Activated B cell treated with CpG ODN at 0.5 μM for 24 hours (primary cell): ENCODE results near the gene CTIF. TPM values are rescaled to one million over a fixed set of nuclear protein-coding genes. Genes with fewer than 3 reads are reported as not detected.

Experiments
- ATAC-seq: fragments of 200-7000 bp; cut with Tn5 transposase; one replicate; pipeline ENCODE4 v1.10.0; 2021; ENCODE audit warnings: low read depth, mild to moderate bottlenecking, moderate library complexity
- CTCF ChIA-PET: fragments of 350-600 bp; sonication (Branson Sonifier 250); formaldehyde crosslinking; loops from one replicate; lab custom pipeline; 2021; ENCODE audit warnings: antibody characterized with exemption; lab: Charles Lee
- POLR2A ChIA-PET: fragments of 350-600 bp; sonication (Branson Sonifier 250); formaldehyde crosslinking; loops from one replicate; lab custom pipeline; 2021; ENCODE audit warnings: antibody characterized with exemption; lab: Charles Lee
- DNase-seq: peaks from one replicate; pipeline ENCODE4 v3.0.0; 2022
- H3K27ac Mint-ChIP-seq: one replicate; pipeline ENCODE4 v1.8.0; 2020; ENCODE audit warnings: mixed read lengths
- H3K27me3 Mint-ChIP-seq: one replicate; pipeline ENCODE4 v1.8.0; 2021; ENCODE audit warnings: mixed read lengths
- H3K36me3 Mint-ChIP-seq: one replicate; pipeline ENCODE4 v1.8.0; 2021; ENCODE audit warnings: low read depth, mixed read lengths
- H3K4me1 Mint-ChIP-seq: one replicate; pipeline ENCODE4 v1.8.0; 2021; ENCODE audit warnings: mixed read lengths
- H3K4me3 Mint-ChIP-seq: one replicate; pipeline ENCODE4 v1.8.0; 2020; ENCODE audit warnings: mild to moderate bottlenecking, mixed read lengths
- H3K9me3 Mint-ChIP-seq: one replicate; pipeline ENCODE4 v1.8.0; 2020; ENCODE audit warnings: mixed read lengths
- CTCF ChIP-seq: fragments of 200-600 bp; IDR thresholded peaks from one replicate; pipeline ENCODE4 v1.8.0; 2022; ENCODE audit warnings: antibody characterized with exemption, mild to moderate bottlenecking
- intact Hi-C: fragments of 100-400 bp; cut with micrococcal nuclease; formaldehyde crosslinking; loops from one replicate; pipeline ENCODE4 v1.15.1; 2024
- total RNA-seq: library from RNA; stranded (reverse); gene quantifications from 2 replicates; pipeline ENCODE4 v1.2.3, GENCODE V29; 2022

Gene CTIF
- total RNA-seq, 1 donor from 2014 or later, result 9.3 TPM

GRCh38 chr18:48813321-48813720 lies 274.5 kb downstream of the CTIF start:
- Mint-ChIP-seq H3K36me3 (no peaks in the 10 kb centered on the region), H3K27ac (no peak overlapping the region), H3K4me1 (peaks cover 39% of the 10 kb centered on the region), H3K9me3 (no peaks in the 10 kb centered on the region), H3K27me3 (no peaks in the 10 kb centered on the region), H3K4me3 (no peak overlapping the region)
- TF ChIP-seq CTCF, result no peak
- intact Hi-C loops, result no loop called here
- DNase-seq, result no peak
- POLR2A ChIA-PET, result interaction anchor here (0.6 kb wide), 1 partner anchor 619 kb away, joined by 3 read pairs; no protein-coding TSS in a partner anchor
- ATAC-seq, result no peak
- CTCF ChIA-PET, result no interaction called here

DNA sequence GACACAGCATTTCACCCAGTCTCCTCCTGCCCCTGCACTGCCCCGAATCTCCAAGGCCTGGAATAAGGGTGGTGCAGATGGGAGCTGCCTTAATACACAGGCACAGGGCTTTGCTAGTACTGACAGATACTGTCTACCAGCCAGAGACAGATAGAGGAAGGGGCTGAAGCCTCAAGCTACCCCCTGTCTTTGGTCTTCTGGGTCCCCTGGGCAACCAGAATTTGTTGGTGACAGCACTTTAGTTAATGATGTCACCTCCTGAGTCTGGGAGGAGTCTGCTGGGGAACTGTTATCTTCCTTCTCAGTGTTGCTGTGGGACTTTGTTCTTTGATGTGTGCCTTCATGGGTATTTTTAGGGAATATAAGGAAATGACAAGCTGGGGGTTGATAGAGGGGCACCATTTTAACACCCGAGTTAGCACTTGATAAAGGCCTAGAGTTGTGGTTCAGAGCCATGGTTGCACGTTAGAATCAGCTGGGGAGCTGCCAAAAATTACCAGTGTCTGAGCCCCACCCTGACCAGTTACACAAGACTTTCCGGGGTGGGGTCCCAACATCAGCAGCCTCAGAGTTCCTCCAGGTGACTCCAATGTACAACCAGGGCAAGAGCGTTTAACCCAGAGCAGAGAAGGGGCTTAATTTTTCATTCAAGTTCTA lies 275.1 kb downstream of the CTIF start:
- DNase-seq (peak; percentile 11), ATAC-seq (no peak)
- ChIA-PET POLR2A (no interaction called here), CTCF (no interaction called here)
- no peaks in the 10 kb centered on the region for H3K9me3 Mint-ChIP-seq
- H3K36me3 Mint-ChIP-seq, result no peaks in the 10 kb centered on the region
- H3K27ac Mint-ChIP-seq, result peak overlapping the region; percentile 21
- no peaks in the 10 kb centered on the region for H3K27me3 Mint-ChIP-seq
- intact Hi-C loops, result no loop called here
- TF ChIP-seq CTCF, result no peak
- H3K4me1 Mint-ChIP-seq, result peaks cover 39% of the 10 kb centered on the region
- H3K4me3 Mint-ChIP-seq, result no peak overlapping the region

DNA sequence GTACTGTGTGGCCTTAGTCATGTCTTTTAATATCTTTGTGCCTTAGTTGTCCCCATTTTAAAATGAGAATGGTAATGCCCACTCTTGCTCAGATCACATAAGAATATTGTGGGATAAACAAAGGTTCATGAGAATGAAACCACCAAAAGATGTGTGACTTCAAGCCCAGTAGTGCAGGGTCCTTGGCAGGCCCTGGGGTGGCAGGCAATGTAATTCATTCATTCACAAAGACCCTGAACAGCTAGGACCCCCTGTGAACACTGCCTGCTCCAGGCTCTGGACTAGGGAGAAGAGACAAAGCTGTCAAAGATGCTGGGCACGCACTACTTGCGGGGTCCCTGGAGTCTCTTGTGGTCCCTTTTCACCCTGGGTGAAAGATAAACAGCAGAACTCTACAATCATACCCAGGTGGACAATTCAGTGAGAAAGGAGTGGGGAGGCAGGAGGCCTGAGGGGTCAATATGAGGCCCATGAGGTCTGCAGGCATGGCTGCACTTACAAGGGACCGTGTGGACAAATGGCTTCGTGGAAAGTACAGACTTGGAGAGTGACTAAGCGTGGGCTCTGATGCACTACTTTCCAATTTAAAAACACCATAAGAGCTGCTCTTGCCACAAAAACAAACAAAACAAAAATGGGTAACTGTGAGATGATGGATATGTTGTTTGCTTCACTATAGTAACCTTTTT lies 275.8 kb downstream of the CTIF start:
- no peak overlapping the region for H3K27ac Mint-ChIP-seq
- ChIA-PET POLR2A (no interaction called here), CTCF (no interaction called here)
- H3K9me3 Mint-ChIP-seq, result no peaks in the 10 kb centered on the region
- no peaks in the 10 kb centered on the region for H3K27me3 Mint-ChIP-seq
- ATAC-seq (no peak), DNase-seq (peak; percentile 6)
- no peaks in the 10 kb centered on the region for H3K36me3 Mint-ChIP-seq
- intact Hi-C loops, result no loop called here
- no peak for TF ChIP-seq CTCF
- H3K4me1 Mint-ChIP-seq, result peaks cover 39% of the 10 kb centered on the region
- no peak overlapping the region for H3K4me3 Mint-ChIP-seq

- intact Hi-C loops, result no loop called here
- Mint-ChIP-seq H3K9me3 (no peaks in the 10 kb centered on the region), H3K36me3 (no peaks in the 10 kb centered on the region), H3K27ac (no peak overlapping the region), H3K4me3 (no peak overlapping the region), H3K27me3 (no peaks in the 10 kb centered on the region), H3K4me1 (peaks cover 40% of the 10 kb centered on the region)
- ChIA-PET POLR2A (no interaction called here), CTCF (no interaction called here)
- DNase-seq, result no peak
- TF ChIP-seq CTCF, result no peak
- ATAC-seq, result no peak
Observed at GRCh38 chr18:48815179-48815515, 276.3 kb downstream of the CTIF start.

GRCh38 chr18:48815581-48816324 lies 276.9 kb downstream of the CTIF start:
- Mint-ChIP-seq H3K4me1 (peaks cover 45% of the 10 kb centered on the region), H3K27ac (no peak overlapping the region), H3K36me3 (no peaks in the 10 kb centered on the region), H3K4me3 (no peak overlapping the region), H3K27me3 (no peaks in the 10 kb centered on the region), H3K9me3 (no peaks in the 10 kb centered on the region)
- CTCF ChIA-PET, result interaction anchor here (0.8 kb wide), 1 partner anchor 14 kb away, joined by 3 read pairs; no protein-coding TSS in a partner anchor
- TF ChIP-seq CTCF, result no peak
- ATAC-seq, result no peak
- intact Hi-C loops, result no loop called here
- POLR2A ChIA-PET, result interaction anchor here (0.7 kb wide), 1 partner anchor 25 kb away, joined by 3 read pairs; no protein-coding TSS in a partner anchor
- DNase-seq, result no peak
